HG03108 (cell line): Measurements from ENCODE around the gene REM2.
"Not testable (repeated sequence)": the region's sequence is repeated elsewhere in the genome, so short reads cannot be mapped to it uniquely, and the experiment has no call there.

Source experiments
- ATAC-seq: cut with Tn5 transposase; IDR thresholded peaks from one replicate; pipeline ENCODE4 v1.9.1; 2021; ENCODE audit warnings: moderate library complexity; ENCODE audit not compliant: unreplicated experiment

Gene REM2

GRCh38 chr14:22847661-22848341, 35.2 kb upstream of the REM2 start:
- no peak for ATAC-seq

GRCh38 chr14:22848351-22849164, 34.5 kb upstream of the REM2 start:
- ATAC-seq = no peak

- ATAC-seq = no peak
Observed at GRCh38 chr14:22849212-22849819, 33.7 kb upstream of the REM2 start.

GRCh38 chr14:22850944-22851764, 31.9 kb upstream of the REM2 start:
- ATAC-seq = no peak

- not testable (repeated sequence) for ATAC-seq
Observed at GRCh38 chr14:22852178-22852577, 30.8 kb upstream of the REM2 start.

- no peak for ATAC-seq
Observed at GRCh38 chr14:22852599-22852939, 30.5 kb upstream of the REM2 start.

GRCh38 chr14:22852940-22853767, 29.9 kb upstream of the REM2 start:
- peak; percentile 48 for ATAC-seq

GRCh38 chr14:22854296-22854695, 28.7 kb upstream of the REM2 start:
- ATAC-seq = not testable (repeated sequence)

GRCh38 chr14:22854963-22855724, 27.9 kb upstream of the REM2 start:
- ATAC-seq = no peak

- no peak for ATAC-seq
Observed at GRCh38 chr14:22856428-22856827, 26.6 kb upstream of the REM2 start.

GRCh38 chr14:22860377-22860776, 22.6 kb upstream of the REM2 start:
- not testable (repeated sequence) for ATAC-seq

- no peak for ATAC-seq
Observed at GRCh38 chr14:22861651-22862050, 21.4 kb upstream of the REM2 start.

- no peak for ATAC-seq
Observed at GRCh38 chr14:22864979-22865378, 18.0 kb upstream of the REM2 start.

GRCh38 chr14:22865424-22866405, 17.3 kb upstream of the REM2 start:
- ATAC-seq = no peak

GRCh38 chr14:22866874-22867273, 16.1 kb upstream of the REM2 start:
- no peak for ATAC-seq

- peak; percentile 39 for ATAC-seq
Observed at GRCh38 chr14:22870811-22871223, 12.2 kb upstream of the REM2 start.

GRCh38 chr14:22871224-22872032, 11.6 kb upstream of the REM2 start, which contains the start of gene LRP10:
LRP10 (plus strand) TSS chr14:22871740; CDS start chr14:22872304, 564 bp downstream.
- peak; percentile 80 for ATAC-seq
